Upper lobe of left lung (tissue), 6 donors: ENCODE results near the gene CSNK1G3. TPM values are rescaled to one million over a fixed set of nuclear protein-coding genes. Genes with fewer than 3 reads are reported as not detected.
"Not testable (repeated sequence)": the region's sequence is repeated elsewhere in the genome, so short reads cannot be mapped to it uniquely, and the experiment has no call there.

Experiments used
- ATAC-seq, 2 donors: fragments of 200-7000 bp; cut with Tn5 transposase; one replicate each; pipeline ENCODE4 v1.9.1; 2022; ENCODE audit warnings: mild to moderate bottlenecking in 2 of 2, moderate library complexity in 2 of 2; ENCODE audit not compliant: low FRiP score in 2 of 2
- DNase-seq, 2 donors: peaks; one replicate each; pipeline ENCODE4 v3.0.0-alpha.2; 2019 to 2020
- H3K27ac ChIP-seq, 4 donors: fragments of 200-600 bp; sonication (generic); one replicate each; pipeline ENCODE4 v1.5.1; 2016 to 2019
- H3K27me3 ChIP-seq, 4 donors: fragments of 200-600 bp; sonication (generic); one replicate each; pipeline ENCODE4 v1.5.1; 2017 to 2019
- H3K36me3 ChIP-seq, 4 donors: fragments of 200-600 bp; sonication (generic); one replicate each; pipeline ENCODE4 v1.5.1; 2016 to 2019
- H3K4me1 ChIP-seq, 4 donors: fragments of 200-600 bp; sonication (generic); one replicate each; pipeline ENCODE4 v1.5.1; 2018 to 2019
- H3K4me3 ChIP-seq, 4 donors: fragments of 200-600 bp; sonication (generic); one replicate each; pipeline ENCODE4 v1.5.1; 2017 to 2019; ENCODE audit warnings: mild to moderate bottlenecking in 2 of 4, moderate library complexity in 1 of 4
- H3K9me3 ChIP-seq, 4 donors: fragments of 200-600 bp; sonication (generic); one replicate each; pipeline ENCODE4 v1.5.1; 2018 to 2019
- CTCF ChIP-seq, 6 experiments: fragments of 450-650 bp in 4 of 6; fragments of 200-600 bp in 2 of 6; sonication (generic) in 2 of 6; IDR thresholded peaks; one replicate each; pipeline ENCODE4 v1.5.1; 2016 to 2019; ENCODE audit warnings: antibody characterized with exemption in 6 of 6
- EP300 ChIP-seq, 4 donors: sonication (generic); formaldehyde crosslinking; IDR thresholded peaks; one replicate each; pipeline ENCODE4 v1.5.1; 2017; ENCODE audit warnings: antibody characterized with exemption in 4 of 4, control low read depth in 2 of 4
- POLR2A ChIP-seq, 4 donors: fragments of 450-650 bp; IDR thresholded peaks; one replicate each; pipeline ENCODE4 v1.5.1; 2016 to 2017; ENCODE audit warnings: antibody characterized with exemption in 4 of 4, mild to moderate bottlenecking in 2 of 4
- POLR2AphosphoS5 ChIP-seq, 2 donors: sonication (generic); formaldehyde crosslinking; IDR thresholded peaks; one replicate each; pipeline ENCODE4 v1.5.1; 2017; ENCODE audit warnings: antibody characterized with exemption in 2 of 2
- WGBS, 2 donors: methylation state at CpG; one replicate each; pipeline ENCODE4 v1.1.5; 2017 to 2018; 5-methylcytosine and 5-hydroxymethylcytosine counted together
- total RNA-seq, 6 donors: library from RNA; depleted of rRNA in 4 of 6; stranded (reverse); fragments of >200 nt in 4 of 6; gene quantifications; one replicate each; pipeline versions ENCODE4 v1.1.0 to v1.2.1, GENCODE V29; 2016 to 2021
- donor health status: DM: no; HTN: no; CAD: no; lungs with moderate emphysema.
- donor health status: DM: no; HTN: yes; CAD: no; lungs with severe emphysema.

CSNK1G3 gene
- total RNA-seq, 6 donors from 2014 or later, result 23.5 to 61.5 (median 34.5) TPM

- TF ChIP-seq CTCF (IDR thresholded peaks at IDR 0.05), result no peak
- TF ChIP-seq POLR2AphosphoS5 (IDR thresholded peaks at IDR 0.05), result no peak
- no peak for TF ChIP-seq EP300 (IDR thresholded peaks at IDR 0.05)
- TF ChIP-seq POLR2A (IDR thresholded peaks at IDR 0.05), result no peak
- DNase-seq, result no peak
- no peak overlapping the region for H3K27ac ChIP-seq
- H3K9me3 ChIP-seq, result no peaks in the 10 kb centered on the region
- H3K36me3 ChIP-seq, result peaks cover 0 to 14% (median 6%) of the 10 kb centered on the region in 4 donors
- no peak overlapping the region for H3K4me3 ChIP-seq
- no peaks in the 10 kb centered on the region for H3K27me3 ChIP-seq
- no peaks in the 10 kb centered on the region for H3K4me1 ChIP-seq
- ATAC-seq, result no peak
These were observed 105.6 kb downstream of the CSNK1G3 start for GRCh38 chr5:123617561-123617960.

GRCh38 chr5:123626051-123626450, 114.1 kb downstream of the CSNK1G3 start:
- ATAC-seq, result no peak
- 85 to 94% methylated on average over 2 of the region's 2 CpGs for WGBS, 2 donors

GRCh38 chr5:123628860-123629544, 117.0 kb downstream of the CSNK1G3 start:
- Histone ChIP-seq H3K9me3 (peaks cover 0 to 24% (median 8%) of the 10 kb centered on the region in 4 donors), H3K36me3 (no peaks in the 10 kb centered on the region), H3K4me1 (no peaks in the 10 kb centered on the region), H3K27ac (no peak overlapping the region), H3K4me3 (no peak overlapping the region), H3K27me3 (no peaks in the 10 kb centered on the region)
- ATAC-seq, result peak in 1 of 2 donors; percentile 19
- WGBS, 2 donors, result 87 to 91% methylated on average over 5 to 10 of the region's 10 CpGs
- DNase-seq, result peak in 1 of 2 donors; percentile 72
- no peak for TF ChIP-seq EP300 (IDR thresholded peaks at IDR 0.05)
- TF ChIP-seq POLR2AphosphoS5 (IDR thresholded peaks at IDR 0.05), result no peak
- TF ChIP-seq POLR2A (IDR thresholded peaks at IDR 0.05), result no peak
- TF ChIP-seq CTCF (IDR thresholded peaks at IDR 0.05), result no peak

More at GRCh38 chr5:123626051-123626450, 114.1 kb downstream of the CSNK1G3 start:
- DNase-seq, result no peak
- Histone ChIP-seq H3K36me3 (no peaks in the 10 kb centered on the region), H3K27ac (no peak overlapping the region), H3K4me3 (no peak overlapping the region), H3K9me3 (peaks cover 0 to 23% (median 8%) of the 10 kb centered on the region in 4 donors), H3K4me1 (no peaks in the 10 kb centered on the region), H3K27me3 (no peaks in the 10 kb centered on the region)
- TF ChIP-seq CTCF (IDR thresholded peaks at IDR 0.05) (no peak), POLR2AphosphoS5 (IDR thresholded peaks at IDR 0.05) (no peak), EP300 (IDR thresholded peaks at IDR 0.05) (no peak), POLR2A (IDR thresholded peaks at IDR 0.05) (no peak)

GRCh38 chr5:123636006-123636405, 124.0 kb downstream of the CSNK1G3 start:
- peak in 1 of 2 donors; percentile 77 for DNase-seq
- 93 to 96% methylated on average over 11 to 21 of the region's 21 CpGs for WGBS, 2 donors

GRCh38 chr5:123637028-123637427, 125.1 kb downstream of the CSNK1G3 start:
- peak in 1 of 2 donors; percentile 42 for DNase-seq
- H3K9me3 ChIP-seq, ATAC-seq, H3K27me3 ChIP-seq, H3K4me3 ChIP-seq, H3K4me1 ChIP-seq, H3K27ac ChIP-seq, H3K36me3 ChIP-seq: not testable (repeated sequence)
- WGBS, 2 donors, result 90 to 94% methylated on average over 7 to 10 of the region's 10 CpGs

More at GRCh38 chr5:123636006-123636405, 124.0 kb downstream of the CSNK1G3 start:
- Histone ChIP-seq H3K4me3 (no peak overlapping the region), H3K4me1 (no peaks in the 10 kb centered on the region), H3K27ac (no peak overlapping the region), H3K36me3 (no peaks in the 10 kb centered on the region), H3K27me3 (no peaks in the 10 kb centered on the region), H3K9me3 (peaks cover 0 to 2% (median 0%) of the 10 kb centered on the region in 4 donors)
- TF ChIP-seq CTCF (IDR thresholded peaks at IDR 0.05), result no peak
- TF ChIP-seq POLR2A (IDR thresholded peaks at IDR 0.05), result no peak
- TF ChIP-seq EP300 (IDR thresholded peaks at IDR 0.05), result no peak
- TF ChIP-seq POLR2AphosphoS5 (IDR thresholded peaks at IDR 0.05), result no peak
- ATAC-seq, result no peak
